GM10847 (cell line): ENCODE data around the gene NUDT3.

ENCODE experiments used
- POLR2A ChIP-seq: IDR thresholded peaks from 2 replicates; pipeline ENCODE4 v1.6.1; 2011; ENCODE audit not compliant: insufficient read length; ENCODE audit errors: extremely low read depth

Gene NUDT3

GRCh38 chr6:34383656-34384320 lies 8.7 kb downstream of the NUDT3 start:
- TF ChIP-seq POLR2A: no peak

- no peak for TF ChIP-seq POLR2A
Observed at GRCh38 chr6:34383161-34383631, 9.3 kb downstream of the NUDT3 start.

- no peak for TF ChIP-seq POLR2A
Observed at GRCh38 chr6:34381081-34381480, 11.4 kb downstream of the NUDT3 start.

GRCh38 chr6:34378470-34378869 lies 14.0 kb downstream of the NUDT3 start:
- TF ChIP-seq POLR2A: no peak

- TF ChIP-seq POLR2A: no peak
Observed at GRCh38 chr6:34377984-34378383, 14.5 kb downstream of the NUDT3 start.

GRCh38 chr6:34375833-34376232 lies 16.6 kb downstream of the NUDT3 start:
- no peak for TF ChIP-seq POLR2A

- no peak for TF ChIP-seq POLR2A
Observed at GRCh38 chr6:34374508-34374907, 18.0 kb downstream of the NUDT3 start.

GRCh38 chr6:34374069-34374468 lies 18.4 kb downstream of the NUDT3 start:
- TF ChIP-seq POLR2A: no peak

- TF ChIP-seq POLR2A: no peak
Observed at GRCh38 chr6:34373511-34373910, 19.0 kb downstream of the NUDT3 start.

GRCh38 chr6:34370361-34370760 lies 22.1 kb downstream of the NUDT3 start:
- TF ChIP-seq POLR2A: no peak

GRCh38 chr6:34369385-34369784 lies 23.1 kb downstream of the NUDT3 start:
- TF ChIP-seq POLR2A: no peak

GRCh38 chr6:34366639-34366921 lies 25.9 kb downstream of the NUDT3 start:
- TF ChIP-seq POLR2A: no peak

GRCh38 chr6:34362909-34363680 lies 29.4 kb downstream of the NUDT3 start:
- TF ChIP-seq POLR2A: no peak

GRCh38 chr6:34362176-34362575 lies 30.3 kb downstream of the NUDT3 start:
- no peak for TF ChIP-seq POLR2A

- no peak for TF ChIP-seq POLR2A
Observed at GRCh38 chr6:34360556-34360955, 31.9 kb downstream of the NUDT3 start.

GRCh38 chr6:34359418-34360158 lies 32.9 kb downstream of the NUDT3 start:
- no peak for TF ChIP-seq POLR2A
